NCI-H2171 (cell line): ENCODE data around the gene OCEL1.

Experiments
- DNase-seq: peaks from one replicate; lab custom pipeline; 2025; lab: John Stamatoyannopoulos, UW

OCEL1 gene

DNA sequence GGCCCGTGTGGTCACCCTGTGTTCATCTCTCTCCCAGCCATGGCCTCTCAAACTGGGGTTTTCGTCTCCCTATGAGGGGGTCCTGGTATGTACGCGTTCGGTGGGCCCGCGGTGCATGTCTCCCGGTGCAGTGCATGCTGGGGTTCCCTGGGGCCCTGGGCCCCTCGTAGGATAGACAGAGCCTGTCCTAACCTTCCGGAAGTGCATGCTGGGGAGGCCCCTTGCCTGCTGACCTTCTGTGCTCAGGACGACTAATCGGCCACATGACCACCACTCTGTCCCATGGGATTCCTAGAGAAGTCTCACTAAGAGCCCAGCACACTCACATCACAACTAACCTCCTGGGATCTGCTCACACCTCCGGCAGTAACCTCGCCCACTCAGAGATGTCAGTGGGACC, 15.7 kb upstream of the OCEL1 start:
- no peak for DNase-seq

- no peak for DNase-seq
These were observed 14.2 kb upstream of the OCEL1 start for GRCh38 chr19:17211547-17212446.

GRCh38 chr19:17213334-17213733, 12.7 kb upstream of the OCEL1 start:
- no peak for DNase-seq

GRCh38 chr19:17214508-17215126, 11.4 kb upstream of the OCEL1 start:
- DNase-seq: no peak

DNA sequence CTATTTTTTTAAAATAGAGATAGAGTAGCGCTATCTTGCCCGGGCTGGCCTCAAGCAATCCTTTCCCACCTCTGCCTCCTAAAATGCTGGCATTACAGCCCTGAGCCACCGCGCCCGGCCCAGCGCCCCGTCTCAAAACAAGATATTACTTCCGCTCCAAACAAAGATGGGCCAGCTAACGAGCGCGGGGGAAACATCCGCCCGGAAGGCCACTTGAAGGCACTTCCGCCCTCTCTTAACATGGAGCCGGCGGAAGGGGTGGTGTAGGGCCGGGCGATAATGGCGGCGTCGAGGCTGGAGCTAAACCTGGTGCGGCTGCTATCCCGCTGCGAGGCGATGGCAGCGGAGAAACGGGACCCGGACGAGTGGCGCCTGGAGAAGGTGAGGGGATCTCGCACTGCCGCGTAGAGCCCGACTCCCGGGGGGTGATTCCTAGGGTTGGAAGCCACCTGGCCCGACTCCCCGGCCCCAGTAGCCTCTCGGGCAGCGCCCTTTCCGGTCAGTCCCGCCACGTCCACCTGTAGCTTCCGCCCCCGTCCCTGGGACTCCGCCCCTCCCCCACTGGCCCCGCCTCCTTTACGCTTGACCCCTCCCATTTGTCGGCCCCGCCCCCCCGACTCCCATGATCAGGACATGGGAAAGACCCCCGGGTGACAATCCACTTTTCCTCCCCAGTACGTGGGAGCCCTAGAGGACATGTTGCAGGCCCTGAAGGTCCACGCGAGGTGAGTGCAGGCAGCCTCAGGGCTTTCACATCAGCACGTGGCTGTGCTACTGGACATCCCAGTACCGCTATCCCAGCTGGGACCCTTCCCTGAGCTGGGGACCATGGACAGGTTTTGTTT, 10.7 kb upstream of the OCEL1 start, which contains the start of gene USE1:
TSS of gene USE1 (plus strand) at position 231 of the 845 bp plus-strand sequence. CDS start at position 280, 49 bp downstream.
- DNase-seq: peak; percentile 91

- no peak for DNase-seq
These were observed 9.9 kb upstream of the OCEL1 start for GRCh38 chr19:17216058-17216670.

DNA sequence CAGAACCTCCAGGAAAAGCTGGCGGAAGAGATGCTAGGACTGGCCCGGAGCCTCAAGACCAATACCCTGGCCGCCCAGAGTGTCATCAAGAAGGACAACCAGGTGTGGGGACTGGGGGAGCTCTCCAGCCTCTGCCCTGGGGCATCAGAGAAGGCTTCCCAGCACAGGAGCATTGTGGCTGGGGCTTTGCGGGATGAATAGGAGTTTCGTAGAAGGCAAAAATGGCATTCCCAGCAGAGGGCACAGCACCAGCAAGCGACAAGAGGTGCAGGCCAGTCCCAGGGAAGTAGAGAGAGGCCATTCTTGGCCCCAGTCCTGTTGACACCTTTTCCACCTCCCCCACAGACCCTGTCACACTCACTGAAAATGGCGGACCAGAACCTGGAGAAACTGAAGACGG, 6.7 kb upstream of the OCEL1 start:
- DNase-seq: no peak

GRCh38 chr19:17220207-17220758, 5.7 kb upstream of the OCEL1 start:
- no peak for DNase-seq

GRCh38 chr19:17225053-17225452, 973 bp upstream of the OCEL1 start:
- DNase-seq: no peak

GRCh38 chr19:17227798-17228367, 1.9 kb downstream of the OCEL1 start:
- no peak for DNase-seq

DNA sequence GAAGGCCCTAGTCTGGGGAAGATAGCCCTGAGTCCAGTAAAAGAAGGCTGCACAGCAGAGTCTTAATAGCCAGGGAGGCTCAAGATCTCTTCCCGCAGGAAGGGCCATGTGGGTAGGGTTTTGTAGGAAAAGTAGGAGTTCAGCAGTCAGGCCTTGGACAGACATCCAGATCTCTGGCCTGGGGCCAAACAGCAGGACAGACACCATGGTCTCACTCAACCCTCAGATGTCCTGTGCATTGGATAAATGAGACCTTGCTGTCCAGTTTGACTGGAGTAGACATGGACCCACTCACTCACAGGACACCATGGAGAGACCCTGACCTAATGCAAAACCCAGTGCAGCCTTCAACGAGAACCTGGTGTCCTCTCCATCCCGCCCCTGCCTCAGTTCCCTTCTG, 3.9 kb downstream of the OCEL1 start:
- no peak for DNase-seq

- no peak for DNase-seq
These were observed 6.2 kb downstream of the OCEL1 start for GRCh38 chr19:17232258-17232657.

- DNase-seq: peak; percentile 26
These were observed 8.9 kb downstream of the OCEL1 start for GRCh38 chr19:17234911-17235299.

DNA sequence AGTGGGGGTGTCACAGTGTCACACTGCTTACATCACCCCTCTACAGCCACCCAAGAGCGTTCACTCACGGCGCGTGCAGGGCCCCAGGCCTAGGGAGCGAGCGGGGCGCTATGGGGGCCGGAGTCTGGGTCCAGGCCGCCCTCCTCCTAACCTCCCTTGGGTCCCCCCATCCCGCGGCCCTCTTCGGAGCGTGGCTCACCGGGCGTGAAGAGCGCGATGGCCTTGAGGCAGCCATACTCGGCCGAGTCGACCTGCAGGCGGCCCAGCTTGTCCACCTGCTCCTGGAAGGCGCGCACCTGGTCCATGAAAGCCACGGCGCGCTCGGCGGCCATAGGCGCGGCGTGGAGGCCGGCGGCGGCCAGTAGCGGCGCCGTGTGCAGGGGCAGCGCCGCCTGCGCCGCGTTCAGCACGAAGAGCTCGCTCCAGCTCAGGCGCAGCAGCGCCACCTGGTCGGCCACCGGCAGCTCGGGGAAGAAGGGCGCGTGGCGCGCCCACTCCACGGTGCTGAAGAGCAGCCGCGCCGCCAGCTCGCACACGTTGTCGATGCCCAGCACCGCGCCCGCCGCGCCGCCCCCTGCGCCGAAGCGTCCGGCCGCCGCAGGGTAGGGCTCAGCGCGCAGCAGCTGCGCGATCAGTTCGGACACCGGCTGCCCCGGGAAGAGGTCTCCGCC, 9.4 kb downstream of the OCEL1 start:
- peak; percentile 62 for DNase-seq

DNA sequence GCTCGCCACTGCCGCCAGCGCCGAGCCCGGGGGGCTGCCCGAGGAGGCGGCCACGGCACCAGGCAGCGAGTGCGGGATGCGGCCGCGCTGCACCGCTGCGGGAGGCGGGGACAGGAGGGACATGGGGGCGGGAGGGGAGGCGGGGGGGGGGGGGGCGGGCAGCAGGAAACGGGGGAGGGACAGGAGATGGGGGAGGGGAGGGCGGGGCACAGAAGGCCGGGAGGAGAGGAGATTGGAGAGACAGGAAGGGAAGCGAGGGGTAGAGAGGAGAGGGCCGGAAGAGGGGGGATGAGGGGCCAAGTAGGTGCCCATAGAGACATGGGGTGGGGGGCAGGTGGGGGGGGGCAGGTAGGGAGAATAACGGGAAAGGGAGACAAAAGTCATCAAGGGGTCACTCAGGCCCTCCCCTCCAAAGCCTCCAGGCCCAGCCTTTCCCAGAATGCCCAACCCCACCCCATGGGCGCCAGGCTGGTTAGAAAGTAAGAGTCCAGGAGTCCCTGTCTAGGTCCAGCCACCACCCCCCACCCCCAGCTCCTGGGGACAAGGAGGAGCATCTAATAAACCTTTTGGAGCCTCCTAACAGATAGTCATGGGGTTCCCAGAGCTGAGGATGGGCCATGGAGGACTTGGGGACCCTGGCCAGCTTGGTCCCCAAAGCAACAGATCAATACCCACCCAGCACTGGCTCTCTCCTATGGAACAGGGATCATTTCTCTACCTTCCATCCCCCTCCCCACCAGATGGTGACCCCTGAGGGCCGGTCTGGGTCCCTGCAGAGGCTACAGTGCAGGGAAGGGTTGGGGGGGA, 10.1 kb downstream of the OCEL1 start:
- DNase-seq: peak; percentile 52

GRCh38 chr19:17236811-17237543, 11.0 kb downstream of the OCEL1 start:
- no peak for DNase-seq

DNA sequence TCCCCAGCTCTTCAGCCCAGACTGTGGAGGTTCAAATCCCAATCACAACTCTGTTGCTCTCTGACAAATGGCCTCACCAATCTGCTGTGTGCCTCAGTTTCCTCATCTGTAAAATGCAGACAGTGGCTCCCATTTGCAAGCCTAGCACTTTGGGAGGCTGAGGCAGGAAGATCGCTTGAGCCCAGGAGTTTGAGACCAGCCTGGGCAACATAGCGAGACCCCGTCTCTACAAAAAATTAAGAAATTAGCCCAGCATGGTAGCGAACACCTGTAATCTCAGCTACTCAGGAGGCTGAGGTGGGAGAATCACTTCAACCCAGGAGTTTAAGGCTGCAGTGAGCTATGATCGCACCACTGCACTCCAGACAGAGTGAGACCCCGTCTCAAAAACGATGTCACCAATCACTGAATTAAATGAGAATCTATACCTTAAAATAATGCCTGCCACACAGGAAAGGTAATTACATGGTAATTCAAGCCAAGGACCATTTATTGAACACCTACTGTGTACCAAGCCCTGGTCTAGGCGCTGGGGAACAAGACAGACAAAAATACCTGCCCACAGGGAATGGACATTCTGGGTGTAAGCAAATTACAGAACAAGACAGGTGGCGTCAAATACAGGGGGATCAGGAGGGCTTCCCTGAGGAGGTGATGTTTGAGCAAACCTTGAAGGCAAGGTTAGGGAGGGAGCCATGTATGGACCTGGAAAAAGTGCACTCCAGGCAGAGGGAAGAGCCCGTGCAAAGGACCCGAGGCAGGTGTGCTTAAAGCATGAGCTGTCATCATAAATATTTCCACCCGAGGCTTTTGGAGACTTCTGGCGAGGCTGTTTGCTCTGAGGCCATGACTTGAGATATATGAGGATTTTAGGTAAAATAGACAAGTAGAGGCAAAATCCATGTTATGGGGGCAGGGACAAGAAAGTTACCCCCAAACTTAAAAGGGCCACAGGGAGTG, 12.0 kb downstream of the OCEL1 start:
- no peak for DNase-seq
